Activated CD8-positive, alpha-beta T cell treated with anti-CD3 and anti-CD28 coated beads, Interleukin-2, amount 10 ng/mL, durations not matched to agents 7 days and 5 days (primary cell): ENCODE measurements around the gene ZNF555. TPM values are rescaled to one million over a fixed set of nuclear protein-coding genes. Genes with fewer than 3 reads are reported as not detected.
"Not testable (repeated sequence)": the region's sequence is repeated elsewhere in the genome, so short reads cannot be mapped to it uniquely, and the experiment has no call there.

ENCODE experiments used
- ATAC-seq: fragments of 150-1000 bp; cut with Tn5 transposase; one replicate; pipeline ENCODE4 v1.10.0; 2021; ENCODE audit warnings: moderate library complexity
- CTCF ChIA-PET: fragments of 350-600 bp; sonication (Branson Sonifier 250); formaldehyde crosslinking; loops from one replicate; lab custom pipeline; 2021; ENCODE audit warnings: antibody characterized with exemption; lab: Charles Lee
- POLR2A ChIA-PET: fragments of 350-600 bp; sonication (Branson Sonifier 250); formaldehyde crosslinking; loops from one replicate; lab custom pipeline; 2021; ENCODE audit warnings: antibody characterized with exemption; lab: Charles Lee
- DNase-seq: peaks from one replicate; pipeline ENCODE4 v3.0.0-alpha.2; 2020
- H3K27ac Mint-ChIP-seq: one replicate; pipeline ENCODE4 v1.8.0; 2021; ENCODE audit warnings: mild to moderate bottlenecking, mixed read lengths
- H3K27me3 Mint-ChIP-seq: one replicate; pipeline ENCODE4 v1.8.0; 2021; ENCODE audit warnings: low read depth, mixed read lengths
- H3K36me3 Mint-ChIP-seq: one replicate; pipeline ENCODE4 v1.8.0; 2021; ENCODE audit warnings: low read depth, mixed read lengths
- H3K4me1 Mint-ChIP-seq: one replicate; pipeline ENCODE4 v1.8.0; 2021; ENCODE audit warnings: low read depth, mixed read lengths
- H3K4me3 Mint-ChIP-seq: one replicate; pipeline ENCODE4 v1.8.0; 2021; ENCODE audit warnings: mild to moderate bottlenecking, mixed read lengths
- H3K9me3 Mint-ChIP-seq: one replicate; pipeline ENCODE4 v1.8.0; 2022; ENCODE audit warnings: mixed read lengths; ENCODE audit not compliant: insufficient read depth
- total RNA-seq, 2 experiments: library from RNA; stranded (reverse); gene quantifications; one replicate each; pipeline ENCODE4 v1.2.3, GENCODE V29; 2021

Gene ZNF555
- total RNA-seq, 2 experiments from 2014 or later = 1.9 to 2.6 TPM

- Mint-ChIP-seq H3K9me3 (peaks cover 4% of the 10 kb centered on the region), H3K27ac (no peak overlapping the region), H3K4me1 (no peaks in the 10 kb centered on the region), H3K4me3 (no peak overlapping the region), H3K36me3 (no peaks in the 10 kb centered on the region), H3K27me3 (peaks cover 3% of the 10 kb centered on the region)
- ATAC-seq (no peak), DNase-seq (no peak)
- ChIA-PET POLR2A (no interaction called here), CTCF (interaction anchor here (1.2 kb wide), 1 partner anchor 217 kb away, joined by 3 read pairs; no protein-coding TSS in a partner anchor)
These were observed 24.2 kb downstream of the ZNF555 start for GRCh38 chr19:2865334-2866100.

GRCh38 chr19:2866495-2867024 is 25.3 kb downstream of the ZNF555 start:
- Mint-ChIP-seq H3K9me3 (peaks cover 4% of the 10 kb centered on the region), H3K27ac (no peak overlapping the region), H3K4me3 (no peak overlapping the region), H3K4me1 (no peaks in the 10 kb centered on the region), H3K27me3 (peaks cover 3% of the 10 kb centered on the region), H3K36me3 (no peaks in the 10 kb centered on the region)
- CTCF ChIA-PET = interaction anchor here (0.8 to 1.4 kb wide), 3 partner anchors 21 to 218 kb away, joined by 3 to 5 read pairs (median 3); no protein-coding TSS in a partner anchor
- POLR2A ChIA-PET = no interaction called here
- DNase-seq = no peak
- no peak for ATAC-seq

- Mint-ChIP-seq H3K27me3 (peaks cover 3% of the 10 kb centered on the region), H3K27ac (no peak within 1 kb of the TSS), H3K9me3 (peaks cover 4% of the 10 kb centered on the region), H3K4me1 (peaks cover 2% of the 10 kb centered on the region), H3K36me3 (no peaks in the 10 kb centered on the region), H3K4me3 (no peak within 1 kb of the TSS)
- ChIA-PET CTCF (interaction anchor here (0.8 to 1.4 kb wide), 3 partner anchors 20 to 219 kb away, joined by 3 to 5 read pairs (median 3); no protein-coding TSS in a partner anchor), POLR2A (no interaction called here)
- ATAC-seq (no peak), DNase-seq (no peak)
These were observed 26.0 kb downstream of the ZNF555 start, which contains the start of gene ZNF556 for GRCh38 chr19:2867025-2867991. ZNF556 (plus strand) TSS chr19:2867335; CDS start chr19:2867422, 87 bp downstream.

- H3K4me1 Mint-ChIP-seq = peaks cover 2% of the 10 kb centered on the region
- peaks cover 4% of the 10 kb centered on the region for H3K9me3 Mint-ChIP-seq
- DNase-seq = no peak
- H3K36me3 Mint-ChIP-seq = no peaks in the 10 kb centered on the region
- ATAC-seq = no peak
- CTCF ChIA-PET = interaction anchor here (1.1 to 1.3 kb wide), 2 partner anchors 18 to 50 kb away, joined by 3 read pairs; partner anchors contain the start of gene ZNF554
- POLR2A ChIA-PET = no interaction called here
- H3K4me3 Mint-ChIP-seq = no peak overlapping the region
- H3K27ac Mint-ChIP-seq = no peak overlapping the region
- H3K27me3 Mint-ChIP-seq = peaks cover 3% of the 10 kb centered on the region
These were observed 28.3 kb downstream of the ZNF555 start for GRCh38 chr19:2869618-2870017.

- CTCF ChIA-PET = interaction anchor here (1.7 kb wide), 1 partner anchor 224 kb away, joined by 7 read pairs; no protein-coding TSS in a partner anchor
- DNase-seq = peak; percentile 27
- H3K4me3 Mint-ChIP-seq = not testable (repeated sequence)
These were observed 30.9 kb downstream of the ZNF555 start for GRCh38 chr19:2872175-2872574.

GRCh38 chr19:2877398-2878331 is 36.4 kb downstream of the ZNF555 start:
- no peak for ATAC-seq

More at GRCh38 chr19:2872175-2872574, 30.9 kb downstream of the ZNF555 start:
- POLR2A ChIA-PET, ATAC-seq, H3K9me3 Mint-ChIP-seq, H3K4me1 Mint-ChIP-seq, H3K27ac Mint-ChIP-seq, H3K36me3 Mint-ChIP-seq, H3K27me3 Mint-ChIP-seq: not testable (repeated sequence)

GRCh38 chr19:2883686-2884439 is 42.6 kb downstream of the ZNF555 start:
- Mint-ChIP-seq H3K27ac (no peak overlapping the region), H3K4me3 (no peak overlapping the region), H3K27me3 (no peaks in the 10 kb centered on the region), H3K36me3 (no peaks in the 10 kb centered on the region), H3K4me1 (peaks cover 5% of the 10 kb centered on the region), H3K9me3 (no peaks in the 10 kb centered on the region)
- CTCF ChIA-PET = no interaction called here
- ATAC-seq (no peak), DNase-seq (no peak)
- POLR2A ChIA-PET = no interaction called here

More at GRCh38 chr19:2877398-2878331, 36.4 kb downstream of the ZNF555 start:
- Mint-ChIP-seq H3K9me3 (peaks cover 8% of the 10 kb centered on the region), H3K4me1 (no peaks in the 10 kb centered on the region), H3K4me3 (no peak overlapping the region), H3K27ac (no peak overlapping the region), H3K36me3 (peaks cover 7% of the 10 kb centered on the region), H3K27me3 (no peaks in the 10 kb centered on the region)
- CTCF ChIA-PET = interaction anchor here (1.2 kb wide), 1 partner anchor 10 kb away, joined by 3 read pairs; no protein-coding TSS in a partner anchor
- DNase-seq = no peak
- POLR2A ChIA-PET = no interaction called here

GRCh38 chr19:2885736-2886135 is 44.5 kb downstream of the ZNF555 start:
- peaks cover 5% of the 10 kb centered on the region for H3K4me1 Mint-ChIP-seq
- DNase-seq (no peak), ATAC-seq (no peak)
- CTCF ChIA-PET = interaction anchor here (1.4 to 1.8 kb wide), 2 partner anchors 38 to 65 kb away, joined by 3 to 5 read pairs; no protein-coding TSS in a partner anchor
- no peaks in the 10 kb centered on the region for H3K9me3 Mint-ChIP-seq
- H3K36me3 Mint-ChIP-seq = no peaks in the 10 kb centered on the region
- no peaks in the 10 kb centered on the region for H3K27me3 Mint-ChIP-seq
- POLR2A ChIA-PET = no interaction called here
- no peak overlapping the region for H3K4me3 Mint-ChIP-seq
- H3K27ac Mint-ChIP-seq = no peak overlapping the region

GRCh38 chr19:2887391-2887914 is 46.2 kb downstream of the ZNF555 start:
- POLR2A ChIA-PET = interaction anchor here (0.6 kb wide), 2 partner anchors 18 to 430 kb away, joined by 3 read pairs; no protein-coding TSS in a partner anchor
- no peaks in the 10 kb centered on the region for H3K9me3 Mint-ChIP-seq
- DNase-seq (no peak), ATAC-seq (peak; percentile 42)
- H3K4me3 Mint-ChIP-seq = no peak overlapping the region
- H3K27me3 Mint-ChIP-seq = no peaks in the 10 kb centered on the region
- H3K27ac Mint-ChIP-seq = no peak overlapping the region
- H3K4me1 Mint-ChIP-seq = peaks cover 7% of the 10 kb centered on the region
- H3K36me3 Mint-ChIP-seq = no peaks in the 10 kb centered on the region
- CTCF ChIA-PET = interaction anchor here (0.6 to 2.6 kb wide), 20 partner anchors 9 to 384 kb away, joined by 3 to 23 read pairs (median 4); partner anchors contain the start of genes ZNF555, ZNF556, ZNF57 and ZNF77
